Stimulated activated CD4-positive, alpha-beta T cell treated with anti-CD3 and anti-CD28 coated beads, Interleukin-12 subunit alpha, Interleukin-12 subunit beta, amount 100 ng/mL, for 24 hours (primary cell): ENCODE results near the gene COPG2.
"Not testable (repeated sequence)": the region's sequence is repeated elsewhere in the genome, so short reads cannot be mapped to it uniquely, and the experiment has no call there.

Source experiments
- DNase-seq, 2 experiments: peaks; one replicate each; pipeline ENCODE4 v3.0.0-alpha.2; 2020; ENCODE audit warnings: low read depth in 2 of 2

The COPG2 gene, protein sequence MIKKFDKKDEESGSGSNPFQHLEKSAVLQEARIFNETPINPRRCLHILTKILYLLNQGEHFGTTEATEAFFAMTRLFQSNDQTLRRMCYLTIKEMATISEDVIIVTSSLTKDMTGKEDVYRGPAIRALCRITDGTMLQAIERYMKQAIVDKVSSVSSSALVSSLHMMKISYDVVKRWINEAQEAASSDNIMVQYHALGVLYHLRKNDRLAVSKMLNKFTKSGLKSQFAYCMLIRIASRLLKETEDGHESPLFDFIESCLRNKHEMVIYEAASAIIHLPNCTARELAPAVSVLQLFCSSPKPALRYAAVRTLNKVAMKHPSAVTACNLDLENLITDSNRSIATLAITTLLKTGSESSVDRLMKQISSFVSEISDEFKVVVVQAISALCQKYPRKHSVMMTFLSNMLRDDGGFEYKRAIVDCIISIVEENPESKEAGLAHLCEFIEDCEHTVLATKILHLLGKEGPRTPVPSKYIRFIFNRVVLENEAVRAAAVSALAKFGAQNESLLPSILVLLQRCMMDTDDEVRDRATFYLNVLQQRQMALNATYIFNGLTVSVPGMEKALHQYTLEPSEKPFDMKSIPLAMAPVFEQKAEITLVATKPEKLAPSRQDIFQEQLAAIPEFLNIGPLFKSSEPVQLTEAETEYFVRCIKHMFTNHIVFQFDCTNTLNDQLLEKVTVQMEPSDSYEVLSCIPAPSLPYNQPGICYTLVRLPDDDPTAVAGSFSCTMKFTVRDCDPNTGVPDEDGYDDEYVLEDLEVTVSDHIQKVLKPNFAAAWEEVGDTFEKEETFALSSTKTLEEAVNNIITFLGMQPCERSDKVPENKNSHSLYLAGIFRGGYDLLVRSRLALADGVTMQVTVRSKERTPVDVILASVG

DNA sequence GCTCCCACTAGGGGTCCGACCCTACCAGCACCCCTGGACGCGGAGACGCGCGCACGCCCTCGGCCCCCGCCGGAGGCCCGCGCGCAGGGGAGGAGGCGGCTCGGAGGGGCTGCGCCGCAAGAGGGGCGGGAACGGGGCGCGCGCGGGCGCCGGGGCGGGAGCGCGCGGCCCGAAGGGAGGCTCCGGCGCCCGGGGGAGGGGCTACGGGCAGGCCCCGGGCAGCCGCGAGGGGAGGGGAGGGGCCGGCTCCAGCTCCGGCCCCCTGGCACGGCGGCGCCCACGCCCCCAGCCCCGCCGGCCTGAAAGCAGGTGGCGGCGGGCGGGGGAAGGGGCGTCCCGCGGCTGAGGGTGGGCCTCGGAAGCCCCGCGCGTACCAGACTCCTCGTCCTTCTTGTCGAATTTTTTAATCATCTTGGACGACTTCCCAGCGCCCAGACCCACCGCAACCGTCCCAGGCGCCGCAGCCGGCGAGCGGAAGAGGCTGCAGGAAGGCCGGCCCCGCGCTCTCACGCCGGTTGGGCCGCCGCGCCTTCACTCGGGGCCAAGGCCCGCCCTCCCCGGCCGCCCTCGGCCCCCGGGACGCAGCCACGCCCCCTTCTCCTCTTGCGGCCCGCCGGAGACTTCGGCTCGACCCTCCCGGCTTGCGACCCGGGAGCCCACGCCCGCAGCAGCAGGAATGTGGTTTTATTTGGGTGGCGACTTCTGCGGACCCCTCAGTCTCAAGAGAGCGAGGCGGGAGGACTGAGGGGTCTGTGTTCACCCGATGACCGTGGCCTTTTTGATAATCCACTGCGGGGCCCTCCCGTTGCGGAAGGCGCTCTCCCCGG is at the start of gene COPG2:
Gene COPG2, minus strand, starts transcription at position 491 of the 827 bp plus-strand sequence. Its CDS starts 80 bp downstream, at position 411.
- DNase-seq: peak; percentile 58 to 72

DNA sequence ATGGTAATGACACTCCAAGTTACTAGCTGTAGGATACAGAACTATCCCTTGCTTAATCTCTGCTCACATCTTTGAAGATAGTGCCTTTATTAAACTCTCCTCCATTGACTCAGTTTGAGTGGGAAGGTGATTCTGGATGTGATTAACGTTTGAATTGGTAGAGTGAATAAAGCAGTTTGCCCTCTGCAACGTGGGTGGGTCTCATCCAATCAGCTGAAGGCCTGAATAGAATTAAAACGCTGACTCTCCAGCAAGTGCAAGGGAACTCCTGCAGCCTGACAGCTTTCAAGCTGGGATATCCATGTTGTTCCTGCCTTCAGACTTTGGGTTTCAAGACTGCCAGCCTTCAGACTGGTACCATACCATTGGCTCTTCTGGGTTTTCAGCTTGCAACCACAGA is 43.9 kb upstream of the COPG2 start:
- no peak for DNase-seq

DNA sequence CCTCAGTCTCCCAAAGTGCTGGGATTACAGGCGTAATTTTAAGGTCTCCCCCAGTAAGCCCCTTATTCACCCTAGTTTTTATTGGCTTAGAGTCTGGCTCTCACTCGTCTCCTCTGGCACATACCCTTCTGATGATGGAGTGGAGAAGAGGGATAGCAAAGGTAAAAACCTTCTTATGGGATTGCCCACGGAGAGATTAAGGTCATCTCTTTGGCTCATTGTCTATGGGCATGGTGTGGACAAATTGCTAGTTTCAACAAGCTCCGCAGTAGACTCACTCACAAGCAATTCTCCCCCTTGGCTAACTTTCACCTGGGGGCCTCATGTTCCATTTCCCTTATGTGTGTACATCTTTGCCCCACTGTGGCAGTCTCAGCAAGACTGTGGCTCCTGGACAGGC is 40.2 kb upstream of the COPG2 start:
- no peak for DNase-seq

DNA sequence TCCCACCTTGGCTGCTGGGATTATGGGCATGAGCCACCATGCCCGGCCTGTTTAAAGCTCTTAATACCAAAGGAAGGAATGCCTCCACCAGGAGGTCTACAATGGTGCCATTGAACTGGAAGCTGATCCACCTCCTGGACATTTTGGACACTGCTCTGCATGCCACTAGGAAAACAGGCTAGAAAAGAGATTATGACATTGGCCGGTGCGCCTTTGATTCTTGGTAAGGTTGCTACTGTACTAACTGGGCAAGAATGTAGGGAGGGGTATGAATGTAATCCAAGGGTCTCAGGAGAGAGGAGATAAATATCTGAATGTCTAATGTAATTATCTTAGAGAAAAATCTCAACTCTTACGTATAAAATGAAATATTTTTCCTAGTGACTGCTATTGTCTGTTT is 39.5 kb upstream of the COPG2 start:
- DNase-seq: no peak

DNA sequence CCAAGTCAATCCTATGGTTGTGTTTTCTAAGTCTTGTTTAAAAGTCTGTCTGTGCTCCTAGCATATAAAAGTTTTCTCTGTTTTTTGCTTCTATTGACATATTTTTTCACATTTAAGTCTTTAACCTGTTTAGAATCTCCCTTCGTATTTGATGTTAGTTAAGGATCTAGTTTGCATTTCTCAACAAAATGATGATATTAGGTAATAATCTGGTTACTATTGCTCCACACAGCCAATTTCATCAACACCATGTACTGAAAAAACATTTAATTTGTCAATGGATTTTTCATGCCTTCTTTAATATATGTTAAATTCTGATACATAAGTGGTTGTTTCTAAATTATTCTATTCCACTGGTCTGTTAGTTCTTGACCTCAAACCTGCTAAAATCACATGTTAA is 35.3 kb upstream of the COPG2 start:
- DNase-seq: no peak

DNA sequence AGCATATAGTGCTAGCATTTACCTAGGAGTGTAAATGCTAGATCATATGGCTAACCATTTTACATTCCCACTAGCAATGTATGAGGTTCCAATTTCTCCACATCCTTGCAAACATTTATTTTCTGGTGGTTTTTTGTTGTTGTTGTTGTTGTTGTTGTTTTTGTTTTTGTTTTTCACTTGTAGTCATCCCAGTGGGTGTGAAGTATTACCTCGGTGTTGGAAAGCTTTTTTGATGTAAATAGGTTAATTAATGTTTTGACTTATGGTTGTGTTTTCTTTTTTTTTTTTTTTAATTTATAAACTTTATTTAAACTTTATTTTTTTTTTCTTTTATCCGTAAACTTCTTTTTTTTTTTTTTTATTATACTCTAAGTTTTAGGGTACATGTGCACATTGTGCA is 33.1 kb upstream of the COPG2 start:
- no peak for DNase-seq

DNA sequence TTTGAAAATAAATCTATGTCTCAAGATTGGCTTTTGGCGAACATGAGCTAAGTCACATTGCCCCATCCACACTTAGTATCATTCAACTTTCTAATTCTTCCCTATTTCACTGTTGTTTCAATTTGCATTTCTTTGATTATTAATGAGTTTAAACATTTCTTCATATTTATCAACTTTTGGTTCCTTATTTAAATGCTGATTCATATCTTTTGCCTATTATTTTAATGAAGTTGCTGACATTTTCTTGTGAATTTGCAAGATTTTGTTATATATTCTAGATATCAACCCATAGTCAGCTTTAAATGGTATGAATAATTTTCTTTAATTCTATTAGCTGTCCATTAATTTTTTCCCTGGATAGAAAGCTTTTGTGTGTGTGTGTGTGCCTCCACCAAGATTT is 32.2 kb upstream of the COPG2 start:
- no peak for DNase-seq

DNA sequence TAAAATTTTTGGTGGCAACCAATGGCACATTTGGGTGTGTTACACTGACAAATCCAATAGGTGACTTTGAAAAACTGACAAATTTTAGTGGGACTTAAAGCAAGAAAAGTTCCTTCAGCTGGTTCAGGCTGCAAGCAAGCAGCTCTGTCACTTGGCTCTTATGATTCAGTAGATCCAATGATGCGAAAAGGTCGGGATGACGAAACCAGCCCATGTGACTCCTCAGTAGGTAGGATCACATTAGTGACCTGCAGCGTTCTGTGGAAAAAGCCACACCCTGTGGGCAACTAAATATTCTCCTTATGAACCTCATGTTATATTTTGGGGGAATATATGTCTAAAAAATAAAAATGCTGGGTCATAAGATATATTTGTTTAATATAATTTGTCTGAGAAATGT is 31.1 kb upstream of the COPG2 start:
- DNase-seq: no peak

DNA sequence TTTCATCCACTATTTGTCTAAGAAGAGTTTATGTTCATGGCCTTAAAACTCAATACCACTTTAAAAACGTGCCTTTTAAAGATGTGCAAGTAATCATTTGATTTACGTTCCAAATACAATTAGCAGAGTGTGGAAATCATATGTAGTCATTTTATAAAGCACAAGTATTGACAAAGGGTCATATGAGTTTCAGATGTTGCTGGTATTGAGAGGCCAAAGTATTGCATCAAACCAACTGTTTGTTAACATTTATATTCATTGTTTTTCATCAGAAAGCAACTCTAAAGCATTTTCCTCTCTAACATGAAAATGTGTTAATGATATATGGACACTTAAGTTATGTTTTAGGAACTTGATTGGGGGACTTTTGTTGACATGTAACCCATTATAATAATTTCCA is 29.3 kb upstream of the COPG2 start:
- DNase-seq: no peak

DNA sequence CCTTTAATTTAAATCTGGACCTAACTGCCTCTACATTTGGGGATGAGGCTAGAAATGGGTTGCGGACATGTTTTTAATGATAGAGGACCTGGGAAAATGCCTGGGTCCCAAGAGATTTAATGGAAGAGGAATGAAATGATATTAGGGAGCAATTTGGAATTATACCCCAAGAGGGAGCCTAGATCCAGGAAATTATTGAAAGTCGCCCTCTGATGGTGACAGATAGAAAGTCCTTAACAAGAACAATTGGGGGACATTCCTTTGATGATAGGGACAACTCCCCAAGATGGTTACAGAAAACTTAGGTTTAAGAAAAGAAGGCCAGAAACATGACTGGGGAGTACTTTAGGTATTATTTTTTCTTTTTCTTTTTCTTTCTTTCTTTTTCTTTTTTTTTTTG is 27.3 kb upstream of the COPG2 start:
- DNase-seq: no peak

DNA sequence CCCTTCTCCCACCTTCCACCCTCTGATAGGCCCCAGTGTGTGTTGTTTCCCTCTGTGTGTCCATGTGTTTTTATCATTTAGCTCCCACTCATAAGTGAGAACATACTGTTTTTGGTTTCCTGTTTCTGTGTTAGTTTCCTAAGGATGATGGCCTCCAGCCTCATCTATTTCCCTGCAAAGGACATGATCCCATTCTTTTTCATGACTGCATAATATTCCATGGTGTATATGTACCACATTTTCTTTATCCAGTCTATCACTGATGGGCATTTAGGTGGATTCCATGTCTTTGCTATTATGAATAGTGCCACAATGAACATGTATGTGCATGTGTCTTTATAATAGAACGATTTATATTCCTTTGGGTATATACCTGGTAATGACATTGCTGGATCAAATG is 23.8 kb upstream of the COPG2 start:
- not testable (repeated sequence) for DNase-seq

DNA sequence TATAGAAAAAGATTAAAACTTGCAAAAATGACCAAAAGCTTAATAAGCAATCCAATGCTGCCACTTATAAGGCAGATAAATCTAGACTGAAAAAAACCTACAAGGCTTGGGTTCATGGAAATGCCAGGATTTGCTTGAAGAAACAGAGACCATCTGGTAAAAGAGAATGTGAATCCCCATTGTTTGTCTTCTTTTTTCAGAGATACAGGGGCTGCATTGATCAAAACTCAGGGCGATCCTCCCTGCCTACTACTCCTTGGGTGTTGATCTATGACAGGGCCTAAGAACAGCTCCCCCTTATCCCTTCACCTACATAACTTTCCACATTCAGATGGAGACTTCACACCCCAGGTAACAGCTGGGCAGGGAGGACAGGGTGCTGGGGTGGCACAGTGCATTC is 21.1 kb upstream of the COPG2 start:
- no peak for DNase-seq

DNA sequence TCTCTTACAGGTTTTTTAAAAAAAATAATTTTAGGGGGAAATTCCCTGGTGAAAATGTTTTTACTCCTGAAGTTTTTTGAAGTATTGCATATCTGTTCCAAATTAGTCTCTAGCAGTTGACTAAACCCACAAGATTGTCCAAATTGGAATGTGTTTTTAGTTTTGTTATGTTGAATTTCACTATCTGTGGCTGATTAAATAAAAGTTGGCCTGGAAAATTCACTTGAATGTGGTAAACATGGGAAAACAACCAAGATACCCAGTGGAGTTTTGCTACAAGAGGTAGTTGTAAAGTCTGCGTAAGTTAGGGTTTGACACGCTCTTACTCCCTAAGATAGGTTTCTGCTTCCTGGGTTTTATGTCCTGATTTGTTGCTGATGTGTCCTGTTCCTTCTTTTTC is 14.5 kb upstream of the COPG2 start:
- no peak for DNase-seq

DNA sequence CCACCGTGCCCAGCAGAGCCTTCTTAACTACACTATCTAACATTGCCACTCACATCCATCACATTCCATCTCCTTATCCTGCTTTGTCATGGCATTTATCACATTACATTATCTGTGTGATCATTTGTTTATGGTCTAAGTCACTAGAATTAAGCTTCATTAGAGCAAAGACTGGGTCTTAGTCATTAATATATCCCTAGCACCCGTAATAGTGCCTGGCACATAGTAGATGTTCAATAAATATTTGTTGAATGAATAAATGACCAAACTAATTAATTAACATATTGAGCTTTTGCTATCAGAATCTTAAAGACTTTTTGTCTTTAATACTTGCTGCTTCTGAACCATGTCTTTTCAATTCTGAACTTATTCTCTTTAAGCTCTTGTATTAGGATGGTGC is 5.9 kb upstream of the COPG2 start:
- DNase-seq: no peak

DNA sequence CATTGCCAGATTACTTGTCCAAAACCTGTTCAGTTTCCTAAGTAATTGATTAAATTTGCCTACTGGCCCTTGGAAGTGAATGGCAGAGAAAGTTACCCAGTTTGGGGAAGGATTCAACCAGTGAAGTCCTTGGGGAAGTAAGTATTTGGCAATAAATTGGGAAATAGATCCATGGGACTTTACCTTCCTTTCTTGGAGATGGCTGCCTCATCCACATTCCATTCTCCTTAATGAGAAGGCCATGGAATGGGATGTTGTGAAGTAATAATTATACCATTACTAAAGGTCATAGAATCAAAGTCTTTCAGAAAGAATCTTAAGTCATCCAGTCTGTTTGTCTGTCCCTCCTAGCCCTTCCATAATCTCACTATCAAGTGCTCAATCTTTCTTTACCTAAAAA is 4.5 kb upstream of the COPG2 start:
- DNase-seq: no peak

DNA sequence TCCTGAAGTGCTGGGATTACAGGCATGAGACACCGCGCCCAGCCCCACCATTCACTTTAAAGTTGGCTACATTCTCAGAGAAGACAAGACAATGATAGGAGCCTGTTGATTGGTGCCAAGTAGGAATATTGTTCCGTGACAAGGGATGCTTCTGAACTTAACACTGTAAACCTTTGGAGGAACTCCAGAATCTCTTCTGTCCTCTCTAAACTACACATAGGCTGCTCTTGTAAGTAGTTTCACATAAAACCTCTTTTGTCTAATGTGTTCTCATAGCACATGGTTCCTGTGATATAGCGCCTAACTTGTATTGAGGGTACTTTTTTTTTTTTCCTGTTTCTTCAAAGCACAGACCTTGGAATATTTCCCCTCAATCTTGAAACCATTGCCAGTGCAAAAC is 3.6 kb upstream of the COPG2 start:
- no peak for DNase-seq

DNA sequence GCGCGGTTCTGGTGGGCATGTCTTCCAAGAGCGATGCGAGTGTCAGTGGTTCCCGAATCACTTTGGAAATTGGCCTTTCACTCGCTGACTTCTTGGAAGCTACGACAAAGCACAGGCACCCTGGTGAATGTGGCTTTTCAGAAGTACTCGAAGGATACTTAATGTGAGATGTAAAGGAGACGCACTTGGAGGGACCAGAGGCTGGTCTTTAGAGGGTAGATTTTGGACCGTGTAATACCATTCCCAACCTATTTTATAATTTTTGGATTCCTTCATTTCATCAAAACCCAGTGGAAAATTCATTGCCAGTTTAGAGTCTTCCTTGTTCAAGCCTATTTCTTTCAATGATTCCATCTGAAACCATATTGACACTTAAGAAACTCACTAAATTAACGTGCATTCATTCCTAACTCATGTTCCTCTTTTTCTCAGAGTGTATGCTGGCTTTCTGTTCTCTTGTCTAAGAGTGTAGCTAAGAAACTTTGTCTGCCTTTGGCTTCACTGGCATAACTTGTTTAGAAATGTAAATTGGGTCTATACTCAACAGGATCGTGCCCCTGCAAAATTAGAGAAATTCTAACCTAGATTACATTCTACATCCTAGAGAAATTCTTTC is 645 bp upstream of the COPG2 start:
- DNase-seq: no peak

DNA sequence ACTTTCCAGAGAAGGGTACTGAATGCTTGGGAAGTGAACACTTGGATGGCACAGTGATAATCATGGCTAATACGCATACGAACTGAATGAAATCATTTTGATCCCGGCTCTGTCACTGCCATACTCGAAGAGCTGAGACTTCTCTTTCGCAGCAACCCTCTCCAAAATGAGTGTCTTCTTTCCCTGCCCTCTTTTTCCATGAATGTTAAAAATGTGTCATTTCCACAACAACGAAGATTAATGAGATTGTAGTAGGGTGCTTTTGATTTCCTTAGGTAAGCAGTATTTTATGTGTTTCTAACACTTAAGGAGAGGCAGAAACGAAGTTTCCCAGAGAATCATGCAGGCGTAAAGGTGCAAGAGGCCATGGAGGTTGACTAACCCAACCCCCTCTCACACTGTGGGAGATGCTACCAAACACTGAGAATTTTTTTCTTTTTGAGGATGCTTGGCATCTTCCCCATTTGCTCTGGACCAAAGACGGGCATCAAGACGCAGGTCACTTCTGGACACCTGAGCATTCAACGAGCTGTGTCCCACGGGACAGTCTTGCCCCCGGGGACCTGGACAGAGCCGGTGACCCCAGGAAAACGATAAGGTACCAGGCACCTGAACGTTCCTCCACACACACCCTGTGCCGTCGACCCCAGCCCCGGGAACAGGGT is 823 bp downstream of the COPG2 start:
- DNase-seq: no peak

DNA sequence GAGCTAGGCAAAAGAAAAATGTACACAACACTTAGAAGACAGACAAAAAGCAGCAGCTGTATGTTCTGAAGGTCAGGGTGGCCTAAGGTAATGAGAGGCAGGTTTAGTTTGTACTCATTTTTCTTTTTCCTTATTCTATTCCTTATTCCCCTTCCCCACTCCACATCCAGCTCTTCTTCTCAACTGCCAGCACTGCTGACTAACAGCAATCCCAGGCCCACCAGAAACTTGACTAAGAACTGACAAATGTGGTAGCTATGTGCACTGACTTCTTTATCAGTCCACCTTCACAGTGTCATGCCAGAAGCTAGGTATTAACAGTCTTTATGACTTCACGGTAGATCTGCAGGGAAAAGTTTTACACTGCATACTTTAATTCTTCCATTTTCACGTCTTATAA is 6.1 kb downstream of the COPG2 start:
- DNase-seq: no peak

DNA sequence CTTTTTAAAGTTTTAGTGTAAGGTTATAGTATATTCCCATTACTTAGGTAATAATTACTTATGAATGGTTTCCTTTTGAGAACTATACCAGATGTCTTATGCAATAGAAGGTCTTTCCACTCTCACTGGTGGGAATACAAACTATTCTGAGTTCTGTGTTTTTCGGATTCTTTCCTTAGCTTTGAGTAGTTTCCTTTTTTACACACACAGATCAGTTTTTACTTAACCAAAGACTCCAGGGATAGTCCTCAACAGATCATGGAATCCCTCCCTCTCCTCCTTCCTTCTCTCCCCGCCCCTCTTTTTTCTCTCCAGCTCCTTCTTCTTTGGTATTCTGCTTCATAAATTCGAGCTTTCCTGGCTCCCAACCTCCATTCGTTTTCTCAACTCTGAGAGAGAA is 13.3 kb downstream of the COPG2 start:
- no peak for DNase-seq

DNA sequence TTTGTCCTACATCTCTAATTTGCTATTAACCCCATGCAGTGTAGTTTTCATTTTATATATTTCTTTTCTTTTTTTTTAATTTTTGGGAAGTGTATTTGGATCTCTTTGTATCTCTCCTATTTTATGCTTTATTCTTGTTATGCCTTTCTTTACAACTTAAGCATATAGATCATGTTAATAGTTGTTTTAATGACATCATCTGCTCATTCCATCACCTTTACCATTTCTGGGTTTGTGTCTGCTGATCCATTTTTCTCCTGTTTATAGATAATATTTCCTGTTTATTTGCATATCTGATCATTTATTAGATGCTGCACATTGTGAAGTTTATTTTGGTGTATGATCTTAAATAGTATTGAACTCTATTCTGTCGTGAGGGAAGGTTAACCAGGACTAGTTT is 13.7 kb downstream of the COPG2 start:
- no peak for DNase-seq
